Muscle of arm (tissue), 12 donors: ENCODE results near the gene MLF2. TPM values are rescaled to one million over a fixed set of nuclear protein-coding genes. Genes with fewer than 3 reads are reported as not detected.
A peak's percentile ranks its signal among the peaks of the same experiment; 100 is the strongest.

ENCODE experiments used
- DNase-seq: peaks from one replicate; pipeline ENCODE4 v3.0.0-alpha.2; 2013
- polyA plus RNA-seq, 12 donors: library from polyadenylated mRNA; unstranded; fragments of 120-200 nt; gene quantifications; one replicate each; pipeline ENCODE4 v1.2.1, GENCODE V29; 2013; ENCODE audit not compliant: insufficient read length in 12 of 12

The MLF2 gene
- polyA plus RNA-seq, 12 donors = 110 to 600 (median 130) TPM

GRCh38 chr12:6779708-6780432 lies 26.9 kb upstream of the MLF2 start:
- no peak for DNase-seq

DNA sequence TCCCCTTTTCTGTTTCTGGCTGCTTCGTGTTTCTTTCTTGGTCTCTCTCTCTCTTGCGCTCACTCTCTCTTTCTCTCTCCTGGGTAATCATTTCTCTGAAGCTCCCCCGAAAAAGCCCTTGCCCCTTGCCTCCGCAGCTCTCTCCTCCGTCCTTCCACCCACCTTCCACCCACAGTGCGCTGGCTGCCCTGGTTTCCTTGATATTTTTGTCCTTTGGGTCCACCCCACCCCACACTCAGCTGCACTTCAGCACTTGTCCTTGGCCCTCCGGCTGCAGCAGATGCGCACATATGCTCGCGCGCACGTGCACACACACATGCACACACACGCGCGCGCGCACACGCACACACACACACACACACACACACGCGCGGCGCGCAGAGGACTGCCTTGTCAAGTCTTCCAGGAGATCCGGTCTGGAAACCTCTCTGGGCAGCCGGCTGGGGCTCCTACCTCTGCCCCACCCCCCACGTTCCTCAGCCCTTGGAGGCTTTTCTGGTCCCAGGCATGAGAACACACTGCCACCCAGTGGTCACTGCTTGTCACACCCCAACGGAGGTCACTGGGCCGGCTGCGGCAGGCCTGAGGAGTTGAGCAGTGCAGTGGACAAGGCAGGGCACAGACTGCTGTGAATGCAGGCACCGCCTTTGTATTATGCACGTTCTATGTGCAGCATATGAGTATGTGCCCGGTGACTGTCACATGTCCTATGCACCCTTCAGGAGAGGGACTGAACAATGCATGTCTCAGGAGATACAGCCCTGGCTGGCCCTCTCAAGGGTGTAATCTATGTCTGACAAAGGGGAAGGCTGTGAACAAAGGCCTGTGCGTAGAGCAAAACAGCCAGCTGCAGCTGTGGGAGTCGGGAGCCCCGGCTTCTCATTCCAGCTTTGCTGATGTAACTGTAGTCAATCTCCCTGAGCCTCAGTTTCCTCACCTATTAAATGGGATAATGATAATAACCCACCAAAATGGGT lies 25.9 kb upstream of the MLF2 start:
- DNase-seq = peak; percentile 96

DNA sequence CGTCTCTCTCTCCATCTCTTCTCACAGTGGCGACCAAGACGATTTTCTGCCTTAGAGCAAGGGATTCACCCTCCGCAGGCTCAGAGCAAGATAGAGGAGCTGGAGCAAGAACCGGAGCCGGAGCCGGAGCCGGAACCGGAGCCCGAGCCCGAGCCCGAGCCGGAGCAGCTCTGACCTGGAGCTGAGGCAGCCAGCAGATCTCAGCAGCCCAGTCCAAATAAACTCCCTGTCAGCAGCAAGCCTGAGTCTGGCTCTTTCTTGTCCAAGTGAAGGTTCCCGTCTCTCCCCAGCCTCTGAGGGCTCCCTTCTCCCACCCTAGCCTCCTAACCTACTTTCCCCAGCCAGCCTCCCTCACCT lies 25.3 kb upstream of the MLF2 start:
- DNase-seq = no peak

GRCh38 chr12:6777386-6777785 lies 24.4 kb upstream of the MLF2 start:
- DNase-seq = no peak

DNA sequence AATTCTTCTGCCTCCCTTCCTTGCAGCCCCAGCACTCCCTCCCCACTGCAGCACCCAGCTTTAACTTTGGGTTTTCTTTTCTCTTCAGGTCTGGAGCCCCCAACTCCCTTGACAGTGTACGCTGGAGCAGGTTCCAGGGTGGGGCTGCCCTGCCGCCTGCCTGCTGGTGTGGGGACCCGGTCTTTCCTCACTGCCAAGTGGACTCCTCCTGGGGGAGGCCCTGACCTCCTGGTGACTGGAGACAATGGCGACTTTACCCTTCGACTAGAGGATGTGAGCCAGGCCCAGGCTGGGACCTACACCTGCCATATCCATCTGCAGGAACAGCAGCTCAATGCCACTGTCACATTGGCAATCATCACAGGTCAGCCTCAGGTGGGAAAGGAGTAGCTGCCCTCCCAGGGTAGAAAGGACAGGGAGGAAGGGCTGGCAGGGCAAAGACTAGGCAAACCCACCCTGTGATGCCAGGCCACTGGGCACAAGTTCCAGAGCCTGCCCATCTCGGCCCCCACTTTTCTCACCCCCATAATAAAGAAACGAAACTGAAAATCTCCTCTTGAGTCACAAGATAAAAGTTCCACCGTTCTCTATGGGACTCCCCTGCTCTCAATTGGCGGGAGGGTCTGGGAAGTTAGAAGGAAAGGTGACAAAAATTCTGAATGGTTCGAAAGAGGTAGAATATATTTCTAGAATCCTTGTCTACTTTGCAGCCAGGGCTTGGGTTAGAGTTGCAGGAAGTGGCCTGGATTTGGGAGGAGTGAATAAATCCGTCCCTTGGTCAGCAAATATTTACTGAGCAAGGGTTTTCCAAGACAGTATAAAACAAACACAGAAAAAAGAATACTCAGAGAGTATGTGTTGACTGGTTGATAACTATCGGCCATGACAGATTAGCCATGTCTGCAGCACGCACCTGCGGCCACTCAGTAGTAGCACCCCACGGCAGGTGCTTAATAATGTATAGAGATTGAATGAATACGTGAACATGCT lies 22.5 kb upstream of the MLF2 start:
- DNase-seq = no peak

DNA sequence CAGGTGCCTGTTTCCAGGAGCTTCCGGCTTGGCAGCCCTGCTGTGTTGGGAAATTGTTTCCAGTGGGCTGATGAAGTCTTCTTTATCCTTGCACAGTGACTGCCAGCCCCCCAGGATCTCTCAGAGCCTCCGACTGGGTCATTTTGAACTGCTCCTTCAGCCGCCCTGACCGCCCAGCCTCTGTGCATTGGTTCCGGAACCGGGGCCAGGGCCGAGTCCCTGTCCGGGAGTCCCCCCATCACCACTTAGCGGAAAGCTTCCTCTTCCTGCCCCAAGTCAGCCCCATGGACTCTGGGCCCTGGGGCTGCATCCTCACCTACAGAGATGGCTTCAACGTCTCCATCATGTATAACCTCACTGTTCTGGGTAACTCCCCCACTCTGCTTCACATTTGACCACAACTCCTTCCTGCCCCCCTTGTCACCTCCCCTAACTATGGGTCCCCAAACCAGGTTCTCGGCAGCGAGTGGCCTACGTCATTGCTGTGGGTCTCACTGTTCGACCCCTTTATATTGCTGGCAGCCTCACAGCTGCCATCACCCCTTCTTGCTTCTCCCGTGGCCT lies 21.6 kb upstream of the MLF2 start:
- DNase-seq = no peak

- DNase-seq = no peak
Observed at GRCh38 chr12:6773590-6774351, 20.8 kb upstream of the MLF2 start.

DNA sequence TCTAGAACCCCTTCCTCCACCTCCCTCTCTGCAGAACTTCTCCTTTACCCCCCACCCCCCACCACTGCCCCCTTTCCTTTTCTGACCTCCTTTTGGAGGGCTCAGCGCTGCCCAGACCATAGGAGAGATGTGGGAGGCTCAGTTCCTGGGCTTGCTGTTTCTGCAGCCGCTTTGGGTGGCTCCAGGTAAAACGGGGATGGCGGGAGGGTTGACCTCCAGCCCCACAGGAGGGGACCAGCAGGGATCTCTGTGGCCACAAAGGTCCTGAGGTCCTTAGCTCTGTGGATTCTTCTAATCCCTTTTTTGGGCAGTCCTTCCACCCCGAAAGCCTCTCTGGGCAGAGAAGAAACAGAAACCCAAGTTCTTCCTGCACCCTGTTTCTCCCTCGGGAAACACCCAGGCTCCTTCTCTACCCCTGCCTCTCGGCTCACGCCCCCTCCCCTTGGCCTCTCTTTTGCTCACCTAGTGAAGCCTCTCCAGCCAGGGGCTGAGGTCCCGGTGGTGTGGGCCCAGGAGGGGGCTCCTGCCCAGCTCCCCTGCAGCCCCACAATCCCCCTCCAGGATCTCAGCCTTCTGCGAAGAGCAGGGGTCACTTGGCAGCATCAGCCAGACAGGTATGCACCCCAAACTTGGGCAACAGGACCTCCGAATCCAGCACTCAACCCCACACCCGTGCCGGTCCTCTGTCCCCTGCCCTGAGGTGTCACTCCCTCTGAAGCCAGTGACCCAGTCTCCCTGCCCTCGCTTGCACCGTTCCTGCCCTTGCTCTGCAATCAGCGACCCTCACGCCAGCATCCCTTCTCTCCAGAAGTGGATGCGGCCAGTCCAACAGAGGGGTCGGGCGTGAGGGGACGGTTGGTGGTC lies 20.0 kb upstream of the MLF2 start:
- no peak for DNase-seq

DNA sequence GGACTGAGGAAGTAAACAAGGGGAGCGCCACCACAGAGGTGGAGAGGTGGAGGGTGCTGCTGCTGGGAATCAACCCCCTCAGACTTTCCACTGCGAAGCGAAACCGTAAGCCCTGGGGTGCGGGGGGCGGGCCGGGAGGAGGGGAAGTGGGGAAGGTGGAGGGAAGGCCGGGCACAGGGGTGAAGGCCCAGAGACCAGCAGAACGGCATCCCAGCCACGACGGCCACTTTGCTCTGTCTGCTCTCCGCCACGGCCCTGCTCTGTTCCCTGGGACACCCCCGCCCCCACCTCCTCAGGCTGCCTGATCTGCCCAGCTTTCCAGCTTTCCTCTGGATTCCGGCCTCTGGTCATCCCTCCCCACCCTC lies 19.4 kb upstream of the MLF2 start, which contains the start of gene LAG3:
TSS of gene LAG3 (plus strand) at position 190 of the 365 bp plus-strand sequence. CDS start 333 bp downstream, outside the sequence.
- no peak for DNase-seq

DNA sequence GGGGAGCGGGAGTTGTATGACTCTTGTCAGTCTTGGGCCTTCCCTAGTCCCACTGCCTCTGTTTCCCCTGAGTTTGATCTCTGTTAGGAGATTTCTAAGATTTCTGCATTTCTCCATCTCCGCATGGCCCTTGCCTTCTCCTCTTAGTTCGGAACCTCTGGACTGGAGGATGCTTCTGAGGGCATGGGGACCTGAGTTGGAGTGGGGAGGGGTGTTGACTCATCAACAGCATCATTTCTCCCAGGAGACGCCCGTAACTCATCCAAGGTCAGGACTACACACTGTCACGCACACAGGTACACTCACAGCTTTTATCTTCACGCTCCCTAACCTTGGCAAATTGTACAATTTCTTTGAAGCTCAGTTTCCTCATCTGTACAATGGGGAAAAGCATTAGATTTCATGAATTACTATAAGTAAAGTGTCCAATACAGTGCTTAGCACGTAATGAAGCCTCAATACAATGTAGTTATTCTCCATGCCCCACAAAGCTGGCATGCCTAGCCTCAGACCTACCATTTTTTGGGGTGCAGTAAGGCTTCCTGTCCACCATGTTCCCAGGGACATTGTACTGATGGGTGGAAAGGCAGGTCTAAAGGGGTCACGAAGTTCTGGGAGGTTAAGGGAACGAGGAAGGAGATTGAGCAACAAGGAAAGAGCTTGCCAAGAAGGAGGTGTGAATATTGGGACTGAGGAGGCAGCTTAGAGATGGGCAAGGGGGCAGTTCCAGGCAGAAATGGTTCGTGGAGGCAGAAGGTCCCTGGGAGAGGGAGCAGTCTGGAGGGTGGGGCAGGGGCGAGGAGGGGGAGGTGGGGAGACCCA lies 18.8 kb upstream of the MLF2 start:
- DNase-seq = no peak

DNA sequence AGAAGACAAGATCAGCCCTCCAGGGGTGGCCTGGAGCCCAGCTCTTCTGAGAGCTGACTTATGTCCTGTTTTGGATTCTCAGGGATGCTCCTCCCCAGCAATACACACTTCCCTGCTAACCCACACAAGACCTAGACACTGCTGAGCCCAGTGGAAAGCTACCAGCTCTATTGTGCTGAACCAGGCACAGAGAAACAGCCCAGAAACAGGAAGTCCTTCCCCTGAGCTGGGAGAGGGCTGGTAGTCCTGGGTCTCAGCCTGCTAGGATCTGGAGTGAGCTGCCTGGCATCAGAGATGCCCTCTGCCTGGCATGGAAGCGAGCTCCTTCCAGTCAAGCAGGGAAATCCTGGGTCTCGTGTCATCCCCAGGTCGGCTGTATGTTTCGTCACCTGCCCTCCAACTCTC lies 18.2 kb upstream of the MLF2 start:
- no peak for DNase-seq

- DNase-seq = no peak
Observed at GRCh38 chr12:6770600-6770999, 17.7 kb upstream of the MLF2 start.

DNA sequence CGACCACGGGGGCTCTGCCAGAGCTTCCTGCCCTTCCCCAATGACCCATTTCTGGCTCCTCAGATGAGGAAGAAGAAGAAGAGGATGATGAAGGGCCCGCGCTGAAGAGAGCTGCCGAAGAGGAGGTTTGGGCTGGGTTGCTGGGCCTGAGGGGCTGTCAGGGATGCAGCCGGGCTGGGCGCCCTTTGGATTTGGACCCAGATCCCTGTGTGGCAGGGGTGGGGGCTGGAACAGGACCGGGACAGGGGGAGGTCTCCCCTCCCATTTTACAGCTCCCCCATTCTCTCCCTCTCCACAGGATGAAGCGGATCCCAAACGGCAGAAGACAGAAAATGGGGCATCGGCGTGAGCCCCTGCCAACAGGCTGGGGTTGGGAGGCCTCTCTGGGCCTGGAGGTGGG lies 17.2 kb upstream of the MLF2 start:
- DNase-seq = no peak

- DNase-seq = no peak
Observed at GRCh38 chr12:6769666-6770065, 16.7 kb upstream of the MLF2 start.

DNA sequence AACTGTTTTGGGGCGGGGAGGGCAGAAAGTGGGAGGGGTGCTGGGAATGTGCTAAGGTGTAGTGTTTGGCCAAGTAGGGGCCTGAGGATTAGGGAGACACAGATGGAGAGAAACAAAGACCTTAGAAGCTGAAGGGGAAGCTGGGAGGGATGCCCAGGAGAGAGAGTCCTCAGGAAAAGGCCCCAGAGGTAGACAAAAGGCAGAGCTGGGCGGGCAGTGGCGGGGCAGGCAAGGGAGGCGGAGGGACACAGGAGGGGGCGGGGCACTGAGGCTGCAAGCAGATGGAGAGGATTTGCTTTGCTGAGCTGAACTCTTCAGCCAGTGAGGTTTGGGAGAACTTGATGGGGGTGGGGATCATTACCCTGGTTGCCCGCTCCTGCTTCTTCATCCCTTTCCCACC lies 16.0 kb upstream of the MLF2 start:
- DNase-seq = no peak

DNA sequence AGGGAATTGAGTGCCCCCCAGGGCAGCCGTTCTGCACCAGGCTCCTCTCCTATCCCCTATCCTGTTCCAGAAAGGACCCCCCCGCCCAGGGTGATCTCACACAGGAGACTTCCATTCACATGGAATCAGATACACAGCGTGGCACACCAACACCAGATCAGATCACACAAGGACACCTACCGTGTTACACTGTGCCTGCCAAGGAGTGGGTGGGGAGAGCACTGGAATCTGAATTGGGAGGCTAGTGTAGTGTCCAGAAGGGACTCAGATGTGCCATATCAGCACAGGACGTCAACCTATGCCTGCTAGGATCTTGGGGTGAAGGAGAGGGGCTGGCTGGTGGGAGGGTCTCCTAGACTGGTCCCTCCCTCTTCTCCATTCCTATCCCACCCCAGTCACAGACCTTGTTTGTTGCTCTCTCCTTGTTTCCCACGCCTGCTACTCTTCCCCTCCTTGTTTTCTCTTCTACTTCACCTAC lies 15.5 kb upstream of the MLF2 start:
- no peak for DNase-seq

DNA sequence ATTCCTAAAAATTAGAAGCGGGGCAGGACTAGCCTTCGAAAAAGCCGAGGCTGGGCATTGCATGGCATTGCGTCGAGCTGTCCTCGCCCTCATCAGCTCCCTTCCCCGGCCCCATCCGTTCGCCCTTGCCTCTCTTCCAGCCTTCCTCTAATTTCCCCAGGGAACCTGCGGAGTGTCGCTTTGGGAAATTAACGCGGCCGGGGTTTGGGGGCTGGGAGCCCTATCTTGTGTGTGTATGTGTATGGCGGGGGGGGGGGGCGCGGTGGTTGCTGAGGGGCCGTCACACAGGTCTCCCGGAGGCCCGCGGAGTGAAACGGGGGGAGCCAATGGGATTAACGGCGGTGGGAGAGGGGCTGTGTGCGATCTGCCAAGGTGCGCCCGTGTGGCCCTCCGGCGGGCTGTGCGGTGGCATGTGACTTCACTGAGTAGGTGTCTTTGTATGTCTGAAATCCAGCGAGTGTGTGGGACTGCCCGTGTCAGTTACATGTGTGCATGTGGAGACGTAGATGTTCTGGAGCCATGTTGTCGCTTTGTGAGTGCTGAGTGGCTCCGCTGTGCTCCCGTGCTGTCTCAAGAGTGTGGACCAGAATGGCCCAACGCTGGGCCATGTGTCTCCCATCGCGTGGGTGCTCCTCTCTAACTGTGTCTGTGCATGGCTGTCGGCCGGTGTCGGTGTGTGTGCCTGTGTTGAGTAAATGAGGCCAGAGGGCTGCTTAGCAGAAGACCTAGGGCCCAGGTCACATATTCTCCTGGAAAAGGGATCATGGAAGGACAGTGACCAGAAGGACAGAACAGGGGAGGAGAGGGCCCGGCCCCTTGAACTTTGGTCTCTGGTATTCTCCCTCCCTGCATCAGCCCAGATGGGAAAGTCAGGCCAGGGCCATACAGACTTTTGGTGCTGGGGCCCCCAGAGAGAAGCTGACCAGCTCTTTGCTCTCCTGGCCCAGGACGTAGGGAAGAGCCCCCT lies 14.7 kb upstream of the MLF2 start:
- no peak for DNase-seq
